ENCODE results near the gene ANKRD55.
"Not testable (repeated sequence)": the region's sequence is repeated elsewhere in the genome, so short reads cannot be mapped to it uniquely, and the experiment has no call there.

ANKRD55 gene

GRCh38 chr5:56142614-56143372, 90.3 kb downstream of the ANKRD55 start:
- DNase-seq = no peak

GRCh38 chr5:56142233-56142613, 90.9 kb downstream of the ANKRD55 start:
- no peak for DNase-seq

GRCh38 chr5:56140073-56140472, 93.1 kb downstream of the ANKRD55 start:
- DNase-seq = no peak

- DNase-seq = no peak
Measured at GRCh38 chr5:56130664-56131063, 102.5 kb downstream of the ANKRD55 start.

GRCh38 chr5:56129288-56129687, 103.8 kb downstream of the ANKRD55 start:
- DNase-seq = no peak

- no peak for DNase-seq
Measured at GRCh38 chr5:56128113-56128512, 105.0 kb downstream of the ANKRD55 start.

GRCh38 chr5:56126487-56127179, 106.5 kb downstream of the ANKRD55 start:
- DNase-seq = peak; percentile 39

- peak; percentile 75 for DNase-seq
Measured at GRCh38 chr5:56123531-56124243, 109.4 kb downstream of the ANKRD55 start.

- DNase-seq = not testable (repeated sequence)
Measured at GRCh38 chr5:56122360-56122985, 110.7 kb downstream of the ANKRD55 start.

- no peak for DNase-seq
Measured at GRCh38 chr5:56119050-56119449, 114.1 kb downstream of the ANKRD55 start.

- no peak for DNase-seq
Measured at GRCh38 chr5:56116599-56117141, 116.5 kb downstream of the ANKRD55 start.

- DNase-seq = no peak
Measured at GRCh38 chr5:56115589-56115988, 117.5 kb downstream of the ANKRD55 start.

GRCh38 chr5:56112526-56113121, 120.5 kb downstream of the ANKRD55 start:
- DNase-seq = no peak

GRCh38 chr5:56111404-56111781, 121.7 kb downstream of the ANKRD55 start:
- DNase-seq = no peak

GRCh38 chr5:56110646-56111403, 122.3 kb downstream of the ANKRD55 start:
- no peak for DNase-seq

- DNase-seq = no peak
Measured at GRCh38 chr5:56108246-56108645, 124.9 kb downstream of the ANKRD55 start.

- no peak for DNase-seq
Measured at GRCh38 chr5:56106837-56107236, 126.3 kb downstream of the ANKRD55 start.

GRCh38 chr5:56105511-56106291, 127.4 kb downstream of the ANKRD55 start:
- no peak for DNase-seq

GRCh38 chr5:56102889-56103288, 130.2 kb downstream of the ANKRD55 start:
- DNase-seq = peak; percentile 75

- not testable (repeated sequence) for DNase-seq
Measured at GRCh38 chr5:56102207-56102606, 130.9 kb downstream of the ANKRD55 start.

- DNase-seq = no peak
Measured at GRCh38 chr5:56101180-56101579, 131.9 kb downstream of the ANKRD55 start.
